Heart left ventricle (tissue), 16 donors: Measurements from ENCODE around the gene DCAF8. TPM values are rescaled to one million over a fixed set of nuclear protein-coding genes. Genes with fewer than 3 reads are reported as not detected.

ENCODE experiments used
- ATAC-seq, 4 donors: fragments of 200-7000 bp; cut with Tn5 transposase; one replicate each; pipeline ENCODE4 v1.9.1; 2020 to 2022; ENCODE audit warnings: moderate library complexity in 4 of 4, mild to moderate bottlenecking in 3 of 4, moderate number of reproducible peaks in 1 of 4
- DNase-seq, 5 donors: peaks; one replicate each; pipeline ENCODE4 v3.0.0-alpha.2; 2020
- H3K27ac ChIP-seq, 12 donors: fragments of 200-600 bp; sonication (generic) in 4 of 12; one replicate each; pipeline versions ENCODE4 v1.5.0 to v1.8.0; 2016 to 2022; ENCODE audit warnings: mild to moderate bottlenecking in 2 of 12
- H3K27me3 ChIP-seq, 9 donors: fragments of 200-600 bp; sonication (generic) in 2 of 9; one replicate each; pipeline versions ENCODE4 v1.5.1 to v1.8.0; 2016 to 2022; ENCODE audit warnings: mild to moderate bottlenecking in 3 of 9
- H3K36me3 ChIP-seq, 9 donors: fragments of 200-600 bp; sonication (generic) in 2 of 9; one replicate each; pipeline versions ENCODE4 v1.5.0 to v1.8.0; 2018 to 2022; ENCODE audit warnings: mild to moderate bottlenecking in 2 of 9
- H3K4me1 ChIP-seq, 12 donors: fragments of 200-600 bp; sonication (generic) in 4 of 12; one replicate each; pipeline versions ENCODE4 v1.5.0 to v1.8.0; 2016 to 2022; ENCODE audit warnings: mild to moderate bottlenecking in 3 of 12
- H3K4me3 ChIP-seq, 12 donors: fragments of 200-600 bp; sonication (generic) in 4 of 12; one replicate each; pipeline versions ENCODE4 v1.5.0 to v1.8.0; 2017 to 2022; ENCODE audit warnings: mild to moderate bottlenecking in 9 of 12, moderate library complexity in 4 of 12
- H3K9me3 ChIP-seq, 12 donors: fragments of 200-600 bp; sonication (generic) in 4 of 12; one replicate each; pipeline versions ENCODE4 v1.5.0 to v1.8.0; 2016 to 2022; ENCODE audit warnings: mild to moderate bottlenecking in 1 of 12
- CTCF ChIP-seq, 12 donors: fragments of 200-600 bp; sonication (generic) in 4 of 12; IDR thresholded peaks; one replicate each; pipeline versions ENCODE4 v1.5.0 to v1.8.0; 2018 to 2022; ENCODE audit warnings: antibody characterized with exemption in 12 of 12, mild to moderate bottlenecking in 5 of 12
- POLR2A ChIP-seq, 2 donors: fragments of 450-650 bp; IDR thresholded peaks; one replicate each; pipeline ENCODE4 v1.6.1; 2017; ENCODE audit warnings: antibody characterized with exemption in 2 of 2, mild to moderate bottlenecking in 2 of 2, moderate library complexity in 2 of 2
- WGBS, 4 donors: extraction: QIAGEN DNeasy Blood & Tissue Kit in 2 of 4; methylation state at CpG; one replicate each; pipeline versions ENCODE4 v1.1.5 to v1.1.7; 2013 to 2018; 5-methylcytosine and 5-hydroxymethylcytosine counted together
- intact Hi-C, 10 donors: fragments of 100-400 bp; cut with DNase I; formaldehyde crosslinking; loops; one replicate each; pipeline versions ENCODE4 v1.11.1 to v1.14.2; 2022
- polyA plus RNA-seq, 2 donors: library from polyadenylated mRNA; stranded (reverse); fragments of 200-250 nt; gene quantifications; one replicate each; pipeline ENCODE4 v1.2.3, GENCODE V29; 2013
- total RNA-seq, 9 donors: library from RNA; depleted of rRNA in 2 of 9; stranded (reverse); fragments of >200 nt in 2 of 9; fragmentation: NEBNext Ultra II Directional in 3 of 9; extraction: Animal tissue kit (Norgen Biotek cat#: 25700) in 3 of 9; gene quantifications; one replicate each; pipeline versions ENCODE4 v1.1.0 to v1.2.4, GENCODE V29; 2016 to 2023
- donor health status: ischemic (EF 13 %, LVEDD 7.1; RV severe dilation, severe dysfunction).
- donor health status: healthy with polysubstance abuse.
- donor health status: DM: no; HTN: yes; CAD: no.
- donor health status: DM: no; HTN: no; CAD: no.
- donor health status: ischemic (EF 25% LVEDD 6.9; RV normal size, moderate dysfunction).
- donor health status: ischemic (EF 25% LVEDD 5.7; RV mildly dilated, moderate dysfunction).
- donor health status: healthy.
- donor health status: DM: yes; HTN: yes; CAD: no.
- donor health status: ischemic (EF 35%, LVEDD 5.7; RV mildly dilated, moderate dysfunction).
- donor health status: nonischemic (EF 11% LVEDD 7.7; RV severe dilation, severe dysfunction).
- donor health status: DM: yes; HTN: yes; CAD: no.
- donor health status: PGD.
- donor health status: ischemic (EF 29% LVEDD 5.4; RV normal size, mild dysfunction).
- donor health status: nonischemic (EF 23%, LVEDD 6.1; RV moderate dilation, normal function).

The DCAF8 gene
- total and polyA plus RNA-seq, 11 donors, result 78.4 to 161 (median 128) TPM

GRCh38 chr1:160251687-160252526 is 10.4 kb downstream of the DCAF8 start:
- no peaks in the 10 kb centered on the region for H3K27me3 ChIP-seq
- DNase-seq (peak in 4 of 5 donors; percentile 58 to 72 (median 64)), ATAC-seq (peak; percentile 90 to 95 (median 94))
- intact Hi-C loops, result loop anchor here in 9 of 10 donors (1.0 to 10.0 kb wide), 8 partner anchors 35 to 155 kb away; partner anchors contain the start of genes CASQ1 (in 1 of the 9) and IGSF8 (in 1 of the 9)
- no peak overlapping the region for H3K4me3 ChIP-seq
- 68 to 74% (median 71%) methylated on average over 5 of the region's 5 CpGs for WGBS, 4 donors
- H3K27ac ChIP-seq, result peak overlapping the region in 8 of 12 donors; percentile 15 to 59 (median 41)
- peak; percentile 48 to 82 (median 68) for TF ChIP-seq CTCF (IDR thresholded peaks at IDR 0.05)
- no peak for TF ChIP-seq POLR2A (IDR thresholded peaks at IDR 0.05)
- H3K9me3 ChIP-seq, result no peaks in the 10 kb centered on the region
- H3K4me1 ChIP-seq, result peaks cover 0 to 50% (median 27%) of the 10 kb centered on the region in 12 donors
- H3K36me3 ChIP-seq, result peaks cover 0 to 36% (median 13%) of the 10 kb centered on the region in 9 donors

GRCh38 chr1:160251011-160251410 is 11.3 kb downstream of the DCAF8 start:
- H3K27ac ChIP-seq, result peak overlapping the region in 9 of 12 donors; percentile 15 to 59 (median 38)
- no peak for TF ChIP-seq POLR2A (IDR thresholded peaks at IDR 0.05)
- TF ChIP-seq CTCF (IDR thresholded peaks at IDR 0.05), result no peak
- ATAC-seq, result peak in 2 of 4 donors; percentile 34 to 40

GRCh38 chr1:160247053-160247452 is 15.3 kb downstream of the DCAF8 start:
- WGBS, 4 donors, result 81 to 93% (median 89%) methylated on average over 1 of the region's 1 CpG
- intact Hi-C loops, result loop anchor here in 3 of 10 donors (5.0 to 10.0 kb wide), 2 partner anchors 35 to 52 kb away; partner anchors contain the start of gene CASQ1 (in 2 of the 3)

More at GRCh38 chr1:160251011-160251410, 11.3 kb downstream of the DCAF8 start:
- H3K27me3 ChIP-seq, result no peaks in the 10 kb centered on the region
- peaks cover 0 to 50% (median 23%) of the 10 kb centered on the region in 12 donors for H3K4me1 ChIP-seq
- H3K9me3 ChIP-seq, result no peaks in the 10 kb centered on the region
- no peak overlapping the region for H3K4me3 ChIP-seq
- peaks cover 0 to 36% (median 13%) of the 10 kb centered on the region in 9 donors for H3K36me3 ChIP-seq
- no peak for DNase-seq
- intact Hi-C loops, result loop anchor here in 8 of 10 donors (1.0 to 10.0 kb wide), 8 partner anchors 34 to 154 kb away; partner anchors contain the start of genes CASQ1 (in 1 of the 8) and IGSF8 (in 1 of the 8)

More at GRCh38 chr1:160247053-160247452, 15.3 kb downstream of the DCAF8 start:
- TF ChIP-seq POLR2A (IDR thresholded peaks at IDR 0.05) (no peak), CTCF (IDR thresholded peaks at IDR 0.05) (no peak)
- no peak for DNase-seq
- H3K36me3 ChIP-seq, result peaks cover 0 to 37% (median 19%) of the 10 kb centered on the region in 9 donors
- peak overlapping the region in 10 of 12 donors; percentile 16 to 62 (median 50) for H3K27ac ChIP-seq
- ATAC-seq, result peak in 1 of 4 donors; percentile 56
- no peaks in the 10 kb centered on the region for H3K27me3 ChIP-seq
- H3K4me3 ChIP-seq, result no peak overlapping the region
- H3K9me3 ChIP-seq, result no peaks in the 10 kb centered on the region
- peaks cover 12 to 69% (median 44%) of the 10 kb centered on the region in 12 donors for H3K4me1 ChIP-seq
